ENCODE measurements around the gene DACH2. TPM values are rescaled to one million over a fixed set of nuclear protein-coding genes. Genes with fewer than 3 reads are reported as not detected.

The DACH2 gene
- total RNA-seq, 1 experiment from 2014 or later, result not detected

GRCh38 chrX:86322913-86323312 is 174.7 kb downstream of the DACH2 start:
- no peak for DNase-seq (ENCODE audit: low read depth)

DNA sequence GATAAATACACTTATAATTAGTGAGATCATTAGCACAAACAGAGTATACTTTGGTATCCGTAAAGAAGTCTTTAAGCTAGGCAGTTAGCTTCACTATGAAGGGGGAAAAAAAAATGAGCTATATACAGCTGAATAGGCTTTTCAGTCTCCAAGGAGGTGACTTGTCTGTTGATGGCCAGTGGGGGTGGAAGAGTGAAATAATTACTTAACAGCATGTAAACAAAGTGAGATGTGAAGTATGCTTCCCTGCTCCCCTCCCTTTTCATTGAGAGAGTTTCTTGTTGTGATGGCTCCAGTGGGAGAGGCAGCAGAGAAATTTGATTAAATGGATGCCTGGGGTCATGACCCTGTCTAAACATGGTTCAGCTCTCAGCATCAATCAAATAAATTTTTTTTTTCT is 180.9 kb downstream of the DACH2 start:
- no peak for DNase-seq (ENCODE audit: low read depth)

- DNase-seq (ENCODE audit: low read depth), result no peak
These were observed 200.4 kb downstream of the DACH2 start for GRCh38 chrX:86348669-86349068.

GRCh38 chrX:86349115-86349514 is 200.9 kb downstream of the DACH2 start:
- no peak for DNase-seq (ENCODE audit: low read depth)

GRCh38 chrX:86369847-86370630 is 221.8 kb downstream of the DACH2 start:
- no peak for DNase-seq (ENCODE audit: low read depth)

DNA sequence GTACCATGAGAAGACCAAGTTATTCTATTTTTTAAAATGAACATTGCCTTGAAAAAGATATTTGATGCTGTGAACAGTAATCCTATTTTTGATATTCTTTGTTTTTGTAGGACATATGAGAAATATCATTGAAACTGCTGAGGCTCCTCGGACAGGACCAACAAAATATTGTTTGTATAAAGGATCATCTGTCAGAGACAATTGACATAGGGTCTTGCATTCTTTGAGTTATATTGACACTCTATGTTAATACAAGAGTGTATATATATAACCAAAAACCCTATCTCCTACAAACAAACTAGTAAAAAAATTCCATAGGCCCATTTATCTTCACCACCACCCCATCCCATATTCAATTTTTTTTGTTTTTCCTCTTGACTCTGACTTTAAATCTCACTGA is 222.7 kb downstream of the DACH2 start:
- no peak for DNase-seq (ENCODE audit: low read depth)

DNA sequence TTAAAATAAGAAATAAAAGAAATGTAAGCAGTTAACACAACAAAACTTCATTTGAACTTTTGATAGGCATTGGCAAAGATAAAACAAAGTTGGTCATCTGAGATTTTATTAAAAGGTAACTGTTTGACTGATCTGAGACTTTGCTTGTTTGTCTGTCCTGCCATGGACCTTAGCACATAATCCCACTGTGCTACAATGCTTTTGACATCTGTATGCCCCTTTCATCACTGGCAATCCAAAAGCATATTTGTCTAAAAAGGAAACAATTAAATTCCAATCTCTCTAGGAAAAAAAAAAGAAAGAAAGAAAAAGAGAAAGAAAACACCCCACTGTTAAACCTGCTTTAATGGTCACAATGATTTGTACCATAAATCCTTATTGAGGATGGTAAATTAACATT is 231.0 kb downstream of the DACH2 start:
- no peak for DNase-seq (ENCODE audit: low read depth)

DNA sequence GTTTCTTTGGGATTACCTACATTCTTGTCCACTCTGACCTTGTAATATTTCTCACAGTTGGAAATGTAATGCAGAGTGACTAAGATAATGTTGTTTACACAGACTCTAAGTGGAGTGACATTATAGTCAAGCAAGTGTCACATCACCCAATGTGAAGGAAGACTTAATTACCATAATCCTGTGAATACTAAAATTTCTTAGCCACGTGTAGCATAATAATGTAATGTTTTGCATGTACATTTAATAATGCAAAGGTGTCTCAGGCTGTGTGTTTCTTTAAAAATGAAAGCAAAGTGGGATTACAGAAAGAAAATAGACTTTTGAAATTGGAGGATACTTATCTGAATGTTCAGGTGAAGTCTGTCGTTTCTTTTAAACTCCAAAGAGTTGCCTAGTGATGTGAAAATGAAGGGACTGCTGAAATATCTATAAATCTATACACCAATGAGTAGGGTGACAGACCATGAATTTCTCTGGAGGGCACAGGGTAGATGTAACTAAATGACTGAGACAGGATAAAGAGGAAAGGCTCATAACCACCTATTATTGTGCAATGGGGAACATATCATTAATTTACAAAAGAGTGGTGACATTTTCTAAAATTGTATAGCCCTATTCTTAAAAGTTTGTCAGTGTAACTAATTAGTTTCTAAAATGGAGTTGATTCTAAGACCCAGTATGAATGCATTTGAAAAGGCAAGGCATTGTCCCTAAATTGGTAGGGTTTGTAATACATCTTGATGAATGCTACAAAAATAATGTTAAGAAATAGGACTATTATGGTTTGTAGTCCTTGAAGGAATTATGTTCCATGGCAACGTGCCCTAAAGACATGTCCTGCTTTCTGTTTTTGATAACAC is 235.7 kb downstream of the DACH2 start:
- DNase-seq (ENCODE audit: low read depth), result no peak

DNA sequence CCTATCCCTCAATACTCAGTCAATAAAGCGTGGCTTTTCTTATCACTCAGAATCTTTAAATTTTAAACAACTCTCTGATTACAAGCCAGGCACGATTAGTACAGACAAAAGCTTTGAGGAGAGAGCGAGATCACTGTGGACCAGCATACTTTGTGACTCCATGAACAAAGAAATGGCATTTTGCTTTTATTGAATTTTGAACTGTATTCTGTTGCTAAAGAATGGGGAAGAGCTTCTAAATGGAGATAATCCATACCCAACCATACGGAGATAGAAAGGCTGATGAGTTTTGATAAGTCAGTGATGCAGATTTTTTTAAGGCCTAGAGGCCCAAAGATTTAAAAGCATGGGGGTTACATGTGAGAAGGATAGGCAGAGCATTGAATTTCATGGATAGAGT is 259.1 kb downstream of the DACH2 start:
- no peak for DNase-seq (ENCODE audit: low read depth)

GRCh38 chrX:86421771-86422170 is 273.5 kb downstream of the DACH2 start:
- no peak for DNase-seq (ENCODE audit: low read depth)

DNA sequence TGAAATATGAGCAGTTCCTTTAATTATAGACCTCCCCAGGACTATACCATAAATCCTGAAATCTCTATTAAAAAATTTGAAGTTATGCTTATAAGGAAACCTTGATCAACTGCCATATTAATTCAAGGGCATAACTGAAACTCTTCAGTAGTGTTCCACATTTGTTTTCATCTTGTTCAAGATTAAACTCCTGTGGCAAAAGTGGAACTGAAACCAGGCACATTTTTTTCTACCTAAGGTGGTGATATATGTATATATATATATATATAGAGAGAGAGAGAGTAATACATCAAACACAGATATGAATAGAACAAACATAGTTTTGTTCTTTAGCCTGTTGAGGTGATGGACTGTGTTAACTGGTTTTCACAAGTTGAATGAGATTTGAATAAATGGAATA is 287.9 kb downstream of the DACH2 start:
- no peak for DNase-seq (ENCODE audit: low read depth)

GRCh38 chrX:86455495-86455894 is 307.2 kb downstream of the DACH2 start:
- no peak for DNase-seq (ENCODE audit: low read depth)

- no peak for DNase-seq (ENCODE audit: low read depth)
These were observed 312.5 kb downstream of the DACH2 start for GRCh38 chrX:86460760-86461159.

DNA sequence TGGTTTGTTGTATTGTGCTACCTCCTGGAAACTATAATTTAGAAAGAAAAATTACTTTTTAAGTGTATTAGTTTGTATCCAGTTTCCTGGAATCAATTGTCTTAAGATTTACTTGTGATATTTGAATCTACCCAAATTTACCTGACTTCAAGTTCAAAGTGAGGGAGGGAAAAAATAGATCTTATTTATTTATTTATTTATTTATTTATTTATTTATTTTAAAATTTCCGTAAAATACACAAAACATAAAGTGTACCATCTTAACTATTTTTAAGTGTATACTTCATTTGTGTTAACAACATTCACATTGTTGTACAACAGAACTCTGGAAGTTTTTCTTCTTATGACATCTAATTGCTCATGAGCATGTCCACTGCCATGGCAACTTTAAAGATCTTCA is 356.0 kb downstream of the DACH2 start:
- DNase-seq (ENCODE audit: low read depth), result no peak

GRCh38 chrX:86507331-86507730 is 359.1 kb downstream of the DACH2 start:
- no peak for DNase-seq (ENCODE audit: low read depth)

GRCh38 chrX:86579777-86580176 is 431.5 kb downstream of the DACH2 start:
- DNase-seq (ENCODE audit: low read depth), result no peak

DNA sequence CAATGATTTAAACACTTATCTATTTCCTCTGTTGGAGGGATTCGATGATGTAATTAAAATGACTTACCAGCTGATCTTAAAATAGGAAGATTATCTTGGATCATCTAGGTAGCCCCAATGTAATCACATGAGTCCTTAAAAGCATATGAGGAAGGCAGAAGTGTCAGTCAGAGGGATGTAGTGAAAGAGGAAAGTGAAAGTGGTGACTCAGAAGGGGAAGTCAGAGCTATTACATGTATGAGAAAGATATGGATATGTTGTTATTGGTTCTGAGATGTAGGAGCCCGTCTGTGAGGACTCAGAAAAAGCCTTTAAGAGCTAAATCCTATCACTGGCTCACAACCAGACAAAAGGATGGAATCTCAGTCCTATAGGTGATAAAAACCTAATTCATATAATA is 456.4 kb downstream of the DACH2 start:
- no peak for DNase-seq (ENCODE audit: low read depth)

- no peak for DNase-seq (ENCODE audit: low read depth)
These were observed 548.7 kb downstream of the DACH2 start for GRCh38 chrX:86696951-86697350.

GRCh38 chrX:86711531-86712180 is 563.4 kb downstream of the DACH2 start:
- no peak for DNase-seq (ENCODE audit: low read depth)

DNA sequence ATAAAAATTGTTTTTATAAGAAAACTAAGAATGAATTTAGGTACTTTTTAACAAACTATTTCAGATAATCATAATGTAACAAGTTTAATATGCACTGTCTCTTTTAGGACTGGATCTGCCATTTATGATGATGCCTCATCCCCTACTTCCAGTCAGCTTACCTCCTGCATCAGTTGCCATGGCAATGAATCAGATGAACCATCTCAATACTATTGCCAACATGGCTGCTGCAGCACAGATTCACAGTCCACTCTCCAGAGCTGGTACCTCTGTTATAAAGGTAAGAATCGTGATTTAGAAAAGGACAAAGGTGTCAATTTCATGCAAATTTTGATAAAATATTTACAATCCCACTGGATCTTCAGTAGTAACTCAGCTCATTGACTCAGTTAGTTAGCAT is 566.2 kb downstream of the DACH2 start:
- DNase-seq (ENCODE audit: low read depth), result no peak

DNA sequence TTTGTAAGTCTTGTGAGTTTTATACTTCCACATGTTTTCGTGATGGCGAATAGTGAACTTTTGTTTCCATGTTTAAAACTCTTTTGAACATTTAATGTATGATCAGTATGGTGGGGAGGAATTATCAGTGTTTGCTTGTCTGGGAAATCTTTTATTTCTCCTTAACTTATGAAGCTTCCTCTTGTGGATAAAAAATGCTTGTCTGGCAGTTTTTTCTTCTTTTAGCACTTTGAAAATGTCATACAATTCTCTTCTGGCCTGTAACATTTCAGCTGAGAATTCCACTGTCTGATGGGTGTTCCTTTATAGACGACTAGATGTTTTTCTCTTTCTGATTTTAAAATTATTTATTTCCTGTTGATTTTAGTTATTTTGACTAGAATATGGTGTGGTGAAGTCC is 576.0 kb downstream of the DACH2 start:
- DNase-seq (ENCODE audit: low read depth), result no peak

DNA sequence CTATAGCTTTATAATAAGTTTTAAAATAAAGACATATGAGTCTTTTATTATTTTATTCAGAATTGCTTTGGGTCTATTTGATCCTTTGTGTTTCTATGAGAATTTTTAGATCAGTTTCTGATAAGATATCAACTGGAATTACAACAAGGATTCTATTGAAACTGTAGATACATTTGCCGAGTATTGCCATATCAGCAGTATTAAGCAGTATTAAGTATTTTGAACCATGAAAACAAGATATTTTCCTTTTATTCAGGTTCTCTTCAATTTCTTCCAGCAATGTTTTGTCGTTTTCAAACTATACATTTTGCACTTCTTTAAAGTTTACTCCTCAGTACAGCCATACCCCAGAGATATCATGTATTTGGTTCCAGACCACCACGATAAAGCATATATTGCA is 598.8 kb downstream of the DACH2 start:
- DNase-seq (ENCODE audit: low read depth), result no peak

GRCh38 chrX:86805241-86805640 is 657.0 kb downstream of the DACH2 start:
- no peak for DNase-seq (ENCODE audit: low read depth)

All from M059J (cell line).